Testis (tissue), 2 donors: ENCODE measurements around the gene TJP1.

Experiments
- CTCF ChIP-seq, 3 experiments: fragments of 450-650 bp in 2 of 3; fragments of 200-600 bp in 1 of 3; sonication (generic) in 1 of 3; IDR thresholded peaks; one replicate each; pipeline ENCODE4 v1.5.1; 2016 to 2019; ENCODE audit warnings: antibody characterized with exemption in 3 of 3, mild to moderate bottlenecking in 2 of 3, moderate library complexity in 1 of 3
- POLR2A ChIP-seq: fragments of 450-650 bp; IDR thresholded peaks from one replicate; pipeline ENCODE4 v1.6.1; 2017; ENCODE audit warnings: antibody characterized with exemption, mild to moderate bottlenecking, moderate library complexity

GRCh38 chr15:29863438-29863837 lies 41.2 kb upstream of the TJP1 start:
- TF ChIP-seq CTCF (IDR thresholded peaks at IDR 0.05) (no peak), POLR2A (no peak)
